Measurements from ENCODE around the gene RBBP8.

- TF ChIP-seq, protein P1, sequence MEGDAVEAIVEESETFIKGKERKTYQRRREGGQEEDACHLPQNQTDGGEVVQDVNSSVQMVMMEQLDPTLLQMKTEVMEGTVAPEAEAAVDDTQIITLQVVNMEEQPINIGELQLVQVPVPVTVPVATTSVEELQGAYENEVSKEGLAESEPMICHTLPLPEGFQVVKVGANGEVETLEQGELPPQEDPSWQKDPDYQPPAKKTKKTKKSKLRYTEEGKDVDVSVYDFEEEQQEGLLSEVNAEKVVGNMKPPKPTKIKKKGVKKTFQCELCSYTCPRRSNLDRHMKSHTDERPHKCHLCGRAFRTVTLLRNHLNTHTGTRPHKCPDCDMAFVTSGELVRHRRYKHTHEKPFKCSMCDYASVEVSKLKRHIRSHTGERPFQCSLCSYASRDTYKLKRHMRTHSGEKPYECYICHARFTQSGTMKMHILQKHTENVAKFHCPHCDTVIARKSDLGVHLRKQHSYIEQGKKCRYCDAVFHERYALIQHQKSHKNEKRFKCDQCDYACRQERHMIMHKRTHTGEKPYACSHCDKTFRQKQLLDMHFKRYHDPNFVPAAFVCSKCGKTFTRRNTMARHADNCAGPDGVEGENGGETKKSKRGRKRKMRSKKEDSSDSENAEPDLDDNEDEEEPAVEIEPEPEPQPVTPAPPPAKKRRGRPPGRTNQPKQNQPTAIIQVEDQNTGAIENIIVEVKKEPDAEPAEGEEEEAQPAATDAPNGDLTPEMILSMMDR (IDR thresholded peaks at IDR 0.05; ENCODE audit: borderline replicate concordance, extremely low read depth, low read length, poor library complexity, severe bottlenecking): no peak
- TF ChIP-seq EZH2 (IDR thresholded peaks at IDR 0.05; ENCODE audit: borderline replicate concordance, low read depth, low read length, severe bottlenecking): no peak
Observed at GRCh38 chr18:23062011-23062410, 128.9 kb downstream of the RBBP8 start.

Measured in DND-41 (cell line).